Epithelial cell of esophagus (primary cell): ENCODE measurements around the gene PABPC3.

Source experiments
- DNase-seq: peaks from one replicate; pipeline ENCODE4 v3.0.0; 2010; ENCODE audit warnings: low read depth
- H3K4me3 ChIP-seq: 2 replicates; pipeline ENCODE4 v1.5.1; 2011; ENCODE audit warnings: mild to moderate bottlenecking, low read length, control low read depth
- CTCF ChIP-seq: IDR thresholded peaks from 2 replicates; pipeline ENCODE4 v1.5.1; 2011; ENCODE audit warnings: low read depth, mild to moderate bottlenecking, low read length, control low read depth, inconsistent platforms; ENCODE audit not compliant: insufficient read depth; ENCODE audit errors: missing control alignments

Gene PABPC3

GRCh38 chr13:25130944-25131343 is 35.0 kb downstream of the PABPC3 start:
- H3K4me3 ChIP-seq: no peak overlapping the region
- no peak for DNase-seq
- no peak for TF ChIP-seq CTCF

GRCh38 chr13:25131881-25132420 is 36.0 kb downstream of the PABPC3 start:
- no peak overlapping the region for H3K4me3 ChIP-seq
- DNase-seq: no peak
- TF ChIP-seq CTCF: no peak

GRCh38 chr13:25132751-25133390 is 36.9 kb downstream of the PABPC3 start:
- no peak for DNase-seq
- TF ChIP-seq CTCF: no peak
- H3K4me3 ChIP-seq: no peak overlapping the region

GRCh38 chr13:25135896-25136295 is 40.0 kb downstream of the PABPC3 start:
- H3K4me3 ChIP-seq: no peak overlapping the region
- no peak for TF ChIP-seq CTCF
- DNase-seq: no peak

- H3K4me3 ChIP-seq: no peak overlapping the region
- DNase-seq: no peak
- TF ChIP-seq CTCF: no peak
Measured at GRCh38 chr13:25136880-25137787, 41.2 kb downstream of the PABPC3 start.

GRCh38 chr13:25137788-25138115 is 41.8 kb downstream of the PABPC3 start:
- no peak for DNase-seq
- TF ChIP-seq CTCF: no peak
- no peak overlapping the region for H3K4me3 ChIP-seq
